ENCODE measurements around the gene IKBKE. TPM values are rescaled to one million over a fixed set of nuclear protein-coding genes. Genes with fewer than 3 reads are reported as not detected.

IKBKE gene
- total and polyA plus RNA-seq, 4 donors = 4.3 to 10.3 (median 5.2) TPM

DNA sequence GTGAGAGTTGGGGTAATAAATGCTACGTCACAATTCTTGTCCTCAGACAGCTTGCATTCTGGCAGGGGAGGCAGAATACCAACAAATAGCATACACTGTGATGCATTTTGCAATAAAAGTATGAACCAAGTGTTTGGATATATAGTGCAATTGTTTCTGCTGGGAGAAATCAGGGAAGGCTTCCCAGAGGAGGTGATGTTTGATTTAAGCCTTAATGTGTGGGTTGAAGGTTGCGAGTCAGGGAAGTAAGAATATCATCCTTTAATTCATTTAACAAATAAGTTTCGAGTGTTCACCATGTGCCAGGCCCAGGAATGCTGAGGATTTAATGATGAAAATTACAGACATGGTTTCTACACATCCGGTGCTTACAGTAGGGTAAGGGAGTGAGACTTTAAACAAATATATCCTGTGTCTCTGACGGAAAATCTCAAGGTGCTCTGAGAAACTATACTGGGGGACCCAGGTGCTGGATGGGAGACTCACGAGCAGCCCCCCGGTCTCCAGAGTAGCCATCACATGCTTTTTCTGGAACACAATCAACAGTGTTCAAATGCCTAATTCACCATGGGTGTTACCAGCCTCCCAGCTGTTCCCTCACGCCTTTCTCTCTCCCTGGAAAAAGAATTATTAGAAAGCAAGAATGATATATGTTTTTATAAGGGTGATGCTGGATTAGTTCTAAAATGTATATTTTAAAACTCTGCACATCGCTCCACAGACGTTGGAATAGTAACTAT, 68.8 kb downstream of the IKBKE start:
- ATAC-seq (ENCODE audit: low FRiP score) (no peak), DNase-seq (no peak)
- intact Hi-C loops (cut with DNase I) = no loop called here
- no peaks in the 10 kb centered on the region for H3K27me3 ChIP-seq (ENCODE audit: control insufficient read depth in 1 of 2, insufficient read depth in 2 of 2, low read length in 1 of 2)
- no peaks in the 10 kb centered on the region for H3K9me3 ChIP-seq (ENCODE audit: control insufficient read depth, low read length)
- H3K4me1 ChIP-seq (ENCODE audit: control insufficient read depth in 1 of 2, insufficient read depth in 2 of 2, low read length in 2 of 2) = no peaks in the 10 kb centered on the region
- H3K27ac ChIP-seq (ENCODE audit: low read depth in 1 of 2, low read length in 2 of 2) = no peak overlapping the region
- H3K4me3 ChIP-seq (ENCODE audit: low read length in 2 of 2) = no peak overlapping the region
- no peaks in the 10 kb centered on the region for H3K36me3 ChIP-seq (ENCODE audit: control insufficient read depth in 1 of 2, insufficient read depth in 2 of 2, low read length in 1 of 2)
- WGBS, 2 donors = 65 to 70% methylated on average over 10 of the region's 10 CpGs

DNA sequence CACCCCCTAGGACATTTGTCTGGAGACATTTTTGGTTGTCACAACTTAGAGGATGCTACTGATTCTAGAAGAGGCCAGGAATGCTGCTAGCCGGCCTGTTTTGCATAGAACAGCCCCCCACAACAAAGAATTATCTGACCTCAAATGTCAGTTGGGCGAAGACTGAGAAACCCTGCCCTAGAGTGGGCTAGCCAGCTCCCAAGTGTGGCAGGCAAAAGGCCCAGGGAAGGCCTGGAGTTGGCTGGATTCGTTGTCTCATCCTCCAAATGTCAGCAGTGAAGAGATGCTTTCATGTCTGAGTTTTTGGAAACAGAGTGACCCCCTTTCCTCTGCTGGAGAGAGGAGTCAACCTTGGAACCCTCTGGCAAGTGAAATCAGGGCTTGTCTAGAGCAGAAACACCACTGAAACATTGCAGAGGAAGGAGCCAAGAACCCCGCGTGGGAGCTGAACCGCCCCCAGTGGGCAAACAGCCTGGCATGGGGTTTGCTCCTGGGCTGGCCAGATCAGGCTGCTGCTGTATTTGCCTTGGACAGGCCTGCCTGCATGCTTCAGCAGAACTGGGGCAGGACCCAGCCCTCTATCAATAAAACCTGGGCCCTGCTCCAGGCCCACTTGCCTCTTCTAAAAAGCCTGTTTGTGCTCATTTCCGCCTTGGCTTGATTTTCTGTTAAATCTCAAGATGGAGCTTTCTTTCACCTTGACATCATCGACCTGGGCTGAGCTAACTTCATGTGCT, 69.9 kb downstream of the IKBKE start:
- peak; percentile 84 to 90 for DNase-seq
- Histone ChIP-seq H3K9me3 (ENCODE audit: control insufficient read depth, low read length) (no peaks in the 10 kb centered on the region), H3K36me3 (ENCODE audit: control insufficient read depth in 1 of 2, insufficient read depth in 2 of 2, low read length in 1 of 2) (no peaks in the 10 kb centered on the region), H3K4me3 (ENCODE audit: low read length in 2 of 2) (no peak overlapping the region), H3K4me1 (ENCODE audit: control insufficient read depth in 1 of 2, insufficient read depth in 2 of 2, low read length in 2 of 2) (no peaks in the 10 kb centered on the region), H3K27ac (ENCODE audit: low read depth in 1 of 2, low read length in 2 of 2) (peak overlapping the region in 1 of 2 donors; percentile 67), H3K27me3 (ENCODE audit: control insufficient read depth in 1 of 2, insufficient read depth in 2 of 2, low read length in 1 of 2) (no peaks in the 10 kb centered on the region)
- ATAC-seq (ENCODE audit: low FRiP score) = peak; percentile 92
- intact Hi-C loops (cut with DNase I) = loop anchor here (2.0 to 5.0 kb wide), 3 partner anchors 25 to 48 kb away; partner anchors contain the start of gene RASSF5 (in 1 of the 2)
- 4 to 6% methylated on average over 8 of the region's 8 CpGs for WGBS, 2 donors

DNA sequence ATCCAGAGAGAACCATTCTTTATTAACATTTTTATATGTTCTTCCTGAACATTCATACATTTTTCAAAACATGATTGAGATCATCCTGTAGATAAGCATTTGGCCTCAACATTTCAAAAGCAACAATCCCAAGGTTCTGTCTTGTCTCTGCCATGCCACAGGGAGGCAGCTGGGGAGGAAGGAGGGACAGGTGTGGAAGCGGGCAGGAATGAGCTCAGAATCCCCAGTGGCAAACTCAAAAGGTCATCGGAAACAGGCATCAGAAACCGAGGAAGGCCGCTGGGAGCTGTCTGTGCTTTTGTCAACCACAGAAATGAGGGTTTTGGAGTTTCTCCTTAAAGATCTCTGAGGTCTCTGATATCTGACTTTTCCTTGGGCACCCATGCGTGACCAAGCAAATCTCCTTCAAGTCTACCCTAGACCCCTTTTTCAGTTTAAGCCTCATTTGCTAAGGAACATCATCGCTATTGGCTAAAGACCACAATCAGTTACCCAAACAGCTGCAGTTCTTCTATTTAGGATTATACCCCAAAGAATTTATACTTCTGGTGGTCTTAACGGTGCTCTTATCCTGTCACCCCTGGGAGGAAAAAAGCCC, 71.1 kb downstream of the IKBKE start:
- intact Hi-C loops (cut with DNase I) = loop anchor here (2.0 to 5.0 kb wide), 3 partner anchors 27 to 49 kb away; partner anchors contain the start of gene RASSF5 (in 1 of the 2)
- no peaks in the 10 kb centered on the region for H3K9me3 ChIP-seq (ENCODE audit: control insufficient read depth, low read length)
- no peaks in the 10 kb centered on the region for H3K4me1 ChIP-seq (ENCODE audit: control insufficient read depth in 1 of 2, insufficient read depth in 2 of 2, low read length in 2 of 2)
- H3K36me3 ChIP-seq (ENCODE audit: control insufficient read depth in 1 of 2, insufficient read depth in 2 of 2, low read length in 1 of 2) = no peaks in the 10 kb centered on the region
- H3K4me3 ChIP-seq (ENCODE audit: low read length in 2 of 2) = no peak overlapping the region
- ATAC-seq (ENCODE audit: low FRiP score) (no peak), DNase-seq (peak in 1 of 2 donors; percentile 22)
- no peaks in the 10 kb centered on the region for H3K27me3 ChIP-seq (ENCODE audit: control insufficient read depth in 1 of 2, insufficient read depth in 2 of 2, low read length in 1 of 2)
- peak overlapping the region in 1 of 2 donors; percentile 29 for H3K27ac ChIP-seq (ENCODE audit: low read depth in 1 of 2, low read length in 2 of 2)
- WGBS, 2 donors = 97% methylated on average over 7 of the region's 7 CpGs

DNA sequence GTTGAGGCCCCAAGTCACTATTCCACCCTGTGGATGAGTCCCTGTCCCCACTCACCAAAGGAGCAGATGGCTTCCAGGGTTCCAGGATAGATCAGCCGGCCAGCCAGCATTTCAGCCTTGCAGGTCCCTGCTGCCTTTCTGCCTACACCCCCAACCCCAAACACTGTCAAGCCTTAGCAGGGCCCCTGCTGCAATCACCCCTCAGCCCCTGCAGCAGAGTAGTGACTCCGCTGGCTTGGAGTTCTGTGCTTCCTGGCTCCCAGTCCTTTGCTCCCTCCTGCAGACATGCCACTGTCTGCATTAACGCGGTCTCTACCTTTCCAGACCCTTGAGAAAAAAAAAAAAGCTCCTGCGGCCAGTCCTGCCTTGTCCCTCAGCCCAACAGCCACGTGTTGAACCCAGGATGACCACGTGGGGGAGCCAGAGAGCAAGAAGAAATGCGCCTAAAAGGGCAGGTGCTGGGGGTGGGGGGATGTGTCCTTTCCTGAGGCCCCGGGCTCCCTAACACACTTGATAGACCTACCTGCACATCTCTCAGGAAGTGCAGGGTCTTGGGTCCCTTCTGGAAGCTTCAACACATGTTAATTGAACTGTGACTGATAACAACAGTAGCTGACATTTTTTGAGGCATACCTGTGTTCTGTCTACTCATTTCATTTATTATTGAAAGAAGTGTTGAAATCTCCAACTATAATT, 74.4 kb downstream of the IKBKE start:
- 12 to 17% methylated on average over 9 of the region's 9 CpGs for WGBS, 2 donors
- intact Hi-C loops (cut with DNase I) = loop anchor here (2.0 to 5.0 kb wide), 4 partner anchors 37 to 52 kb away; partner anchors contain the start of gene RASSF5 (in 1 of the 2)
- Histone ChIP-seq H3K4me1 (ENCODE audit: control insufficient read depth in 1 of 2, insufficient read depth in 2 of 2, low read length in 2 of 2) (no peaks in the 10 kb centered on the region), H3K27me3 (ENCODE audit: control insufficient read depth in 1 of 2, insufficient read depth in 2 of 2, low read length in 1 of 2) (no peaks in the 10 kb centered on the region), H3K27ac (ENCODE audit: low read depth in 1 of 2, low read length in 2 of 2) (no peak overlapping the region), H3K4me3 (ENCODE audit: low read length in 2 of 2) (no peak overlapping the region), H3K9me3 (ENCODE audit: control insufficient read depth, low read length) (no peaks in the 10 kb centered on the region), H3K36me3 (ENCODE audit: control insufficient read depth in 1 of 2, insufficient read depth in 2 of 2, low read length in 1 of 2) (no peaks in the 10 kb centered on the region)
- DNase-seq = peak; percentile 74 to 92
- ATAC-seq (ENCODE audit: low FRiP score) = peak; percentile 72

DNA sequence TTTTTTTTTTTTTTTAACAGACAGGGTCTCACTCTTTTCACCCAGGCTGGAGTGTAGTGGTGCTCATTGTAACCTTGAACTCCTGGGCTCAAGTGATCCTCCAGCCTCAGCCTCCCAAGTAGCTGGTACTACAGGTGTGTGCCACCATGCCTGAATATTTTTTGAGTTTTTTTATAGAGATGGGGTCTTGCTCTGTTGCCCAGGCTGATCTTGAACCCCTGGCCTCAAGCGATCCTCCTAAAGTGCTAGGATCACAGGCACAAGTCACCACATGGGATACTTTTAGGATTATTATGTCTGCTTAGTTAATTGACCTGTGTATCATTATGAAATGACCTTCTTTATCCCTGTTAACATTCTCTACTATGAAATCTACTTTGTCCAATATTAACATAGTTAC, 75.1 kb downstream of the IKBKE start:
- Histone ChIP-seq H3K4me3 (ENCODE audit: low read length in 2 of 2) (no peak overlapping the region), H3K27ac (ENCODE audit: low read depth in 1 of 2, low read length in 2 of 2) (no peak overlapping the region), H3K4me1 (ENCODE audit: control insufficient read depth in 1 of 2, insufficient read depth in 2 of 2, low read length in 2 of 2) (no peaks in the 10 kb centered on the region), H3K27me3 (ENCODE audit: control insufficient read depth in 1 of 2, insufficient read depth in 2 of 2, low read length in 1 of 2) (no peaks in the 10 kb centered on the region), H3K36me3 (ENCODE audit: control insufficient read depth in 1 of 2, insufficient read depth in 2 of 2, low read length in 1 of 2) (no peaks in the 10 kb centered on the region), H3K9me3 (ENCODE audit: control insufficient read depth, low read length) (no peaks in the 10 kb centered on the region)
- ATAC-seq (ENCODE audit: low FRiP score) = no peak
- intact Hi-C loops (cut with DNase I) = loop anchor here (2.0 to 5.0 kb wide), 2 partner anchors 37 kb away; no protein-coding TSS in a partner anchor
- WGBS, 2 donors = 93 to 94% methylated on average over 1 of the region's 1 CpG
- peak in 1 of 2 donors; percentile 5 for DNase-seq

Small RNAs within 50 kb of the gene (microRNA-seq; reads per million reads assigned to microRNA genes)
- 0 to 1.2 reads per million in 2 donors for gene MIR6769B

Other genes with a start within 250 kb of the IKBKE start
- 10 to 100 TPM; 14.8 to 18.2 TPM for gene RASSF5, start 37.1 kb downstream of the IKBKE start, total RNA-seq
- gene RASSF5, start 37.1 kb downstream of the IKBKE start, polyA plus RNA-seq = 1 to 10 TPM; 2.1 to 5.1 TPM
- 10 to 100 TPM; 29.6 to 46.5 TPM for gene EIF2D, start 142.0 kb downstream of the IKBKE start, total RNA-seq
- gene EIF2D, start 142.0 kb downstream of the IKBKE start, polyA plus RNA-seq = 10 to 100 TPM; 26.2 to 48.3 TPM
- 10 to 100 TPM in 1 of 2 donors, 1 to 10 TPM in 1; 8.2 to 10.7 TPM for gene DYRK3, start 165.1 kb downstream of the IKBKE start, total RNA-seq
- 1 to 10 TPM; 2.8 to 4.2 TPM for gene DYRK3, start 165.1 kb downstream of the IKBKE start, polyA plus RNA-seq
- 100 to 1,000 TPM in 1 of 2 donors, 10 to 100 TPM in 1; 81.3 to 117 TPM for gene MAPKAPK2, start 214.4 kb downstream of the IKBKE start, total RNA-seq
- gene MAPKAPK2, start 214.4 kb downstream of the IKBKE start, polyA plus RNA-seq = 10 to 100 TPM; 40.2 to 54.1 TPM